Activated gamma-delta T cell treated with anti-CD3 and anti-CD28 coated beads, Interleukin-2, amount 50 U/mL, for 16 hours (primary cell): Measurements from ENCODE around the gene NFAM1.

Source experiments
- DNase-seq: peaks from one replicate; pipeline ENCODE4 v3.0.0-alpha.2; 2020; ENCODE audit warnings: low read depth

Gene NFAM1

GRCh38 chr22:42358643-42359558, 73.3 kb downstream of the NFAM1 start:
- DNase-seq: no peak

DNA sequence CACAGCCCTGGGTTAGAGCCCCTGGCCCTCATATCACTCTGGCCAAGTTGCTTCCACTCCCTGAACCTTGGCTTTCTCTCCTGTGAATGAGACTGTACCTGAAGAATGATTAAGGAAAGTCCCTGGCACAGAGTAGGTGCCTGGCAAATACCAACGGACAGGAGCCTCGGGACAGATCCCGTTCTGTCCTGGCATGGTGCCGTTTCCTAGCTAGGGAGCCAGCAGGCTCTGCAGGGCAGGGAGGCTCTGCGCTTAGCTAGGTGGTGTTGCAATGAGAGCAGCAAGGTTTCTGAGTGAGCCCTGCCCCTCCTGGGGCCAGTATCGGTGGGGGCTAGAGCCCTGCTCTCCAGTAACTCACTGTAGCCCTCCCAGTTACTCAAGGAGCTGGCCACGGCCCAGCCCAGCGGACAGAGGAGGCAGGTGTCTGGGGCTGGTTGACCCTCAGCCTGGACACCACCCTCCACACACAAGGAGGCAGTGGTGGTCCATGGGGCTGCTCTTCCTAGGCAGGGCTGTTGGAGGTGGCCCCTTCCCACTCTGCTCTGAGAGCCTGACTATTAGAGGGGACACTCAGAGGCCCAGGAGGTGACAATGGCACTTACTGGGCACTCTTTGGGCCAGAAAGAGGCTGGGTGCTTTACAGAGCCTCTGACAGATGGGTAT, 74.4 kb downstream of the NFAM1 start:
- DNase-seq: no peak

GRCh38 chr22:42357221-42357620, 75.0 kb downstream of the NFAM1 start:
- no peak for DNase-seq

DNA sequence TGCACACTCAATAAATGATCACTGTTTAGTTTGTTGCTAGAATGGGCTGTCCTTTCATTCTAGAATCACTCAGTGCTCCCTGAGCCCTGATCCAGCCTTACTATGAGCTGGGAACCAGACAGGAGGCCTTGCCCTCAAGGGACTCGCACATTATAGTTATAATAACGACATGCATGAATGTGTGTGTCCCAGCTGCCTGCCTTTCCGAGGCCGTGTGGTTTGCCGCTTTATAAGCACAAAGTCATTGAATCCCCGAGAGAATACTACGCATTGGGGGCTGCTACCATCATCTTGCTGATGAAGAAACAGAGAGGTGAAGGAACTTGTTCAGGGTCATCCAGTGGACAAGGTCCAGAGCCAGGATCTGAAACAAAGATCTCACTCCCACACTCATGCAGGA, 75.7 kb downstream of the NFAM1 start:
- DNase-seq: no peak

DNA sequence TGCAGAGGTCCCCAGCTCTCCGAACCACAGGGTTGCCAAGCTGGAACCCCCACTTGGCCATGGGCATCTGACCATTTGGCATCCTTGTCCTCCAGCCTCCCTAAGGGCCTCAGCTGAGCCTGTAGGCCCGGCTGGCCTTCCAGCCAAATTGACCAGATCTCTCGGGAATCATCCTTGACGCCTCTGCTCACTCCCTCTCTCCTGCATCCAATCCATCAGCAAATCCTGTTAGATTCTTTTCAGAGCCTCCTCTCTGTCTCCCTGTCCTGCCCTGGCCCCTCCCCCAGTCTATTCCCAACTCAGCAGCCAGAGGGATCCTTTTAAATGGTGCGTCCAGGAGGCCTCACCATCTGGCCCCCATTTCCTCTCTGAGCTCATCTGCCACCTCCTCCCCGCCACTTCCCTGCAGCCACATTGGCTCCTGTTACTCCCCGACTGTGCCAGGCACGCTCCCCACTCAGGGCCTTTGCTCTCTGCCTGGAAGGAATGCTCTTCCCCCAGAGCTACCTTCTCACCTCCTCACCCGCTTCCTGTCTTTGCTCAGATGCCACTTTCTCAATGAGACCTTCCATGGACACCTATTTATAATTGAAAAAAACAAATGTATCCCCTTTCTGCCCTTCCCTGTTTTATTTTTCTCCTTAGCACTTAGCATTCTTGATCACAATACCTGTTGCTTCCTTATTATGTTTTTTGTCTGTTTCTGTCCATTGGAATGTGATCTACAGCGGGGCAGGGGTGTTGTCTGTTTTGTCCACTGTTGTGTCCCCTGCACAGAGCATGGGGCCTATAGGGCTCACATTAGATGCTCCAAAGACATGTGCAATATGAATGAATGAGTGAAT, 78.1 kb downstream of the NFAM1 start:
- no peak for DNase-seq

DNA sequence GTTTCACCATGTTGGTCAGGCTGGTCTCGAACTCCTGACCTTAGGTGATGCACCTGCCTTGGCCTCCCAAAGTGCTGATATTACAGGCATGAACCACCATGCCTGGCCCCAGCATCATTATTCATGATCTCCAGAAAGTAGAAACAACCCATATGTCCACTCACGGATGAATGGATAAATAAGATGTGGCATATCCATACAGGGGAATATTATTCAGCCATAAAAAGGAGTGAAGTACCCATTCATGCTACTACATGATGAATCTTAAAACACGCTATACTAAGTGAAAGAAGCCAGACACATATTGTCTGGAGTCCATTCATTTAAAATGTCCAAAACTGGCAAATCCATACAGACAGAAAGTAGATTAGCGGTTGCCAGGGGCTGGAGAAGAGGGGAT, 81.8 kb downstream of the NFAM1 start:
- DNase-seq: no peak

DNA sequence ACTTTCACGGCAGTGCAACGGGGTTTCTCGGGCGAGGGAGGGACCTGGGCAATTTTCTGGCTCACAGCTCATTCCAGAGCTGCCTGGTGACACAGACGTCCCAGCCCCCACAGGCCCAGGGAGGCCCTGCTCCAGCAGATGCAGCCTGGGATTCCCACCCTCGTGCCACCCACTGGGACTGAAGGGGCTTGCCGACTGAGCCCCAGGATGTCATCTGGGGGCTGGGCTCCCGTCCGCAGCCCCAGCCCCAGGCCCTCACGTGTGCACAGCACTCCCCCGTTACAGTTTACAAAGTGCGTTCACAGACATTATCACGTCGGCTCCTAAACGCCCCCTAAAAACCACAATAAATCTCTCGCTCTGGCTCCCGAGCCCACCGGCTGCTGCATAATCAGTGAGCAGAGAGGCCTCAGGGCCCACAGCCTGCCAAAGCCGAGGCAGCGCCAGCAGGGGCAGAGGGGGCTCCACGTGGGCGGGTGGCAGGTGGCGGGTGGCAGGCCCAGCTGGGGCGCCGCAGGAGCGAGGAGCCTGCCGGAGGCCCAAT, 84.8 kb downstream of the NFAM1 start:
- no peak for DNase-seq

DNA sequence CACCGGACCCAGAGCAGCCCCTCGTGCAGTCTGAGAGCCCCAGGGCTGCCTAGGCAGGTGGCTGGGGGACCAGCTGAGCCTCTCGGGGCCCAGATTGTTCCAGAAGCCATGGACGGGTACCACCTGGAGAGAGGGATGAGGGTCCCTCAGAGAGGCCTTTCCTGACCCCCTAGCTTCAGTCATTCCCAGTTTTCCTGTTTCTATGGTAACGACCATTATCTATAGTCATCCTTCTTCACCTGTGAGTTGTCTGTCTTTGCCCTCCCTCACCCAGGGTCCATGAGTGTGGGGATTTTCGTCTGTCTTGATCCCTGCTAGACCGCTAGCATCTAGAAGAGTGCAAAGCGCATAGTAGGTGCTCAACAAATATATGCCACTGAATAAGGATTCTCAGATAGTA, 85.5 kb downstream of the NFAM1 start:
- DNase-seq: no peak

DNA sequence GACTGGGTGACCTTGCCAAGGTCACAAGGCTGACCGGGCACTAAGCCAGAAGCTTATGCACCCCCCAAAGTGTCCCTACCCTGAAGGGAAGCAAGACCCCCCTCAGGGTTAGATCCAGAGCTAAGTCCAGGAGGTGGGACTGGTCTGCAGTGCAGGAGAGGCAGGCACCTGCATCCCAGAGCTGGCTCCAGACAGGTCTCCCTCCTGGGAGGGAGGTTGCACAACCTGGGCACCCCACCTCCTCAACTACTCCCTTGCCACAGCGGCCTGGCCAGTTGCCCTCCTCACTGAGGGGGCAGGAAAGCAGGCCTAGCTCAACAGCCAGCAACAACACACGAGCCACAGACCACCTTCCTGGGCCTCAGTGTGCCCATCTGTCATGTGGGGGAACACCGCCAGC, 86.7 kb downstream of the NFAM1 start:
- DNase-seq: no peak

DNA sequence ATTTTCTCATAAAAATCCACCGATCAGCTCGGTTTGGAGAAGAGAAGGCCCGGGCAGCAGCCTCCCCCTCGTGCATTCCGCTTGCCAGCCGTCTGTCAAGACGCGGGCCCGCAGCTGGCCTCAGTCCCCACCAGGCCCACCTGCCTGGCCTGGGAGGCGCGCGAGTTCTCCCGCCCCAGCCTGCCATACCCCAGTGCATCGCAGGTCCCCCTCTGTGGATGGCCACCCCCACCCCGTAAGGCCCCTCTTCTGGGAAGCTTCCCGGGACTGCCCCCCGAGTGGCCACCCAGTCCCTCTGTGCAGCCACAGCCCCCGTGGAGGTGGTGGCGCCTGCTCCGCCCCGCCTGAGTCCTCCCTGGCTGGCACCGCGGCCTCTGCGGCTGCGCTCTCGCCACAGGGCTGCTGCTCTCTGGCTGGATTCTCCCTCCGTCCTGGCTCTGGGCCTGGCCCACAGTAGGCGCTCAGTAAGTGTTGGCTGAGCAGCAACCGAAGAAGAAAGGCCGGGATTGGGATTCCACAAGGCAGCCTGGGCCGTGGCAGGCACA, 87.8 kb downstream of the NFAM1 start:
- no peak for DNase-seq

GRCh38 chr22:42343531-42344081, 88.6 kb downstream of the NFAM1 start:
- DNase-seq: no peak

- no peak for DNase-seq
Observed at GRCh38 chr22:42343121-42343454, 89.1 kb downstream of the NFAM1 start.

- DNase-seq: no peak
Observed at GRCh38 chr22:42342426-42343120, 89.6 kb downstream of the NFAM1 start.

DNA sequence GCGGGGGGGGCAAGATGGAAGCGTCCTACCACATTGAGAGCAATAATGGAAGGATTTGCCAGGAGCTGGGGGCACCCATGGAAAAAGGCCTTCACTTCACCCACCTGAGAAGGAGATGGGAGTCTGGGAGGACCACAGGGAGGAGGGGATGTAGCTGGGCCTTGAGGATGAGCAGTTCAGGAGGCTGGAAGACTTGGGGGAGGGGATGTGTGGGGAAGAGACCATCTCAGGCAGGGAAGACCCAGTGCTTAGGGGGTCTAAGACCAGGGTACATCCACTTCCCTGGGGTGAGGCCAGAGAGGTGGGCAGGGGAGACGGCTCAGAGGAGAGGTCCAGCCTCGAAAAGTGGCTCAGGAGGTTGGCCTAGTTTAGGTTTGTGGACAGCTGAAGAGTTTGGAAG, 90.4 kb downstream of the NFAM1 start:
- no peak for DNase-seq

DNA sequence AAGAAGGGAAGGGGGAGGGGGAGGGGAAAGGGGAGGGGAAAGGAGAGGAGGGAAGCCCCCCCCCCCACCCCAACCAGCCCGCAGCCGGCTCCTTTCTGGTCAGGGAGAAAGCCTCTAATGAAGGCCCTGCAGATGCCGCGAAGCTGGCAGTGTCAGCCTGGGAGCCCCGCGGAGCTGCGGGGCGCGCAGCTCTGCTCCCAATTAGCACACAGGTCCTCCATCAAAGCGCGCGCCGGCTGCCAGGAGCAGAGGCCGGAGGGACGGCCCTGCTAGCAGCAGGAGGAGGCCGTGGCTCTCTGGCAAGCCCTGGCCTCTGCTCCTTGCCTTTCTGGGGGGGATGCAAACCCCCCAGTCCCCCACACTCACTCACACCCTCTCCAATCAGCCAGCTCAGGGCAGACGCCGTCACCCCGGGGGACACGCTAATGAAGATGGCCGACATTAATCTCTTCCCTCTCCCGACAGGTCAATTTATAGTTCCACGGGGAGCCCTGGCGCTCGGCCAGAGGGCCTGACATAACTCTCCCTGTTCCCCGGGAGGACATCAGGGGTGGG, 91.3 kb downstream of the NFAM1 start:
- no peak for DNase-seq

DNA sequence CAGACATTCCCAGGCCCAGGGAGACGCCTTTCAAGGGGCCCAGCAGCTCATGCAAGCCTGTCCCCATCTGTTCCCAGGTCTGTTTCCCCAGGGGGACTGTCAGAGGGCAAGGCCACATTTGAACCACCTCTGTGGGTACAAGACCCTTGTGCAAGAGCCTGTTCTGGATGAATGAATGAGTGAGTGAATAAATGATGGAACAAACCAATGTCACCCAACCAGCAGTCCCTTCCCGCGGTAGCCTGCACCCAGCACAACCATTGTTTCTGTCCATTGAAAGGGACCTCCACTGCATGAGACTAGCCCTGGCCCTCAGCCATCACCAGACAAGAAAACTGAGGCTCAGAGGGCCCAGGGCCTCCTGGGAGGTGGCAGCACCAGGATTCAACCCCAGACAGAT, 92.1 kb downstream of the NFAM1 start:
- DNase-seq: no peak

DNA sequence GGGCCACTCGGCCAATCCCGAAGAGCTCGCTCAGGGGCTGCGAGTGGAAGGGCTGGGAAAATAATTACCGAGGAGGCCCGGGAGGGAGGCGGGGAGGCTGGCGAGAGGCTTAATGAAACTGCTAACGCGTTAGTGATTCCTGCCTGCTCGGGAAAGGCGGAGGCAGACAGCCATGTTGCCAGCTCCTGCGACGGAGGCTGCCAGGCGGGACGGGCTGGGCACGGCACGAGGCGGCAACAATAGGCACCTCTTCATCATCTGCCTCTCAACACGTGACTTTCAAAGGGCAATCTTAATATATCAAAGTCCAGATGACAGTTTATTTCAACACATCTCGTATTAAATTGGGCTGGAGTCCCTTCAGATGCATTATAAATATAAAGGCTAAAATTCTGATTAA, 93.7 kb downstream of the NFAM1 start:
- DNase-seq: no peak

GRCh38 chr22:42337356-42337755, 94.8 kb downstream of the NFAM1 start:
- no peak for DNase-seq

DNA sequence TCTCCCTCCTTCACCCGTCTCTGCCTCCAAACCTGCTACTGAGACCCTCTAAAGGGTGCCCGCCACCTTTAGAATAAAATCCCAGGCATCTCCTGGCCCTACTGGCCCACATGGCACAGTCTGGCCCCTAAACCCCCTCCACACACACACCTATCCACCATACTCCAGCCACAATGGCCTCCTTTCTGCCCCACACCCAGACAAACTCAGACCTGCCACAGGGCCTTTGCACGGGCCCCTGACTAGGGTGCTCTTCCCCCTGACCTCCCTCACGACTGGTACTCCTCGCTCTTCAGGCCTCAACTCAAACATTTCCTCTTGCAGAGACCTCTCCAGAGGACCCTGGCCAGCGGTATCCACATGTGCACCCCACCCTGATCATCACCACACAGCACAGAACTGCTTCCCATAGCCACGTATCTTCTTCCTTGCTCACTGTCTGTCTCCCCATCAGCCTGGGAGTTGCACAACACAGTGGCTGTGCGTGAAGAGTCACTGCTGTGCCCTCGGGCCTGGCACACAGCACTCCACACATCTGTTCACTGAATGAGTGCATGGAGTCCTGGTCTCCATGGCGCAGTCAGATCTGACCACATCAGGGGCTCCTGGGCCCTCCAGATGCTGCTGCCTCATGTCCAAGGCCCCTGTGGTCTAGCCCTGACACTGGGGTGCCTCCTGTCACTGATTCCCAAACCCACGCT, 95.5 kb downstream of the NFAM1 start:
- no peak for DNase-seq

DNA sequence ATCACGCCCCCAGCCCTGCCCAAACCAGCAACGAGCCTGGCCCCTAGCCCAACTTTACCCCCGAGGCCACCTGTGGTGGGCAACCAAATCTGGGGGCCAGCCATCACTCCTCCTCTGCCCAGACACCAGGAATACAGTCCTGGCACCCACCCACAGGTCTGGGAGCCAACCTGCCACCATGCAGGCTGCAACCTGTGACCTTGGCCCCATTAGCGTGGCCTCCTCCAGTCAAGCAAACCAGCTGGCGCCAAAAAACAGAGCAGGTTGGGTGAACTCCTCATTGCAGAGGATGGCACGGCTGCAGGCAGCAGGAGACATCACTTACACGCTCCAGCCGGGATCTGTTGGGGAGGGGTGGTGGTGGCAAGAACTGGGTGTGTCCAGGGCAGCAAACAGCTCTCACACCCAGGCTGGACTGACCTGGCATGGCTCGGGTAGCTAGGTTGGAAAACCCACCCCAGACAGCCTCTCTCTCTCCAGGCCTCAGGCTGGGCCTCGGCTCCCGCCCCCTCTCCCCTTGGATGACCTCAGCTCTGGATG, 96.3 kb downstream of the NFAM1 start:
- no peak for DNase-seq
